Natural killer cell (primary cell): Measurements from ENCODE around the gene TMEM212. TPM values are rescaled to one million over a fixed set of nuclear protein-coding genes. Genes with fewer than 3 reads are reported as not detected.

ENCODE experiments used
- ATAC-seq, 3 donors: fragments of 150-1000 bp in 2 of 3; fragments of 200-7000 bp in 1 of 3; cut with Tn5 transposase; 1 replicate in 1 of 3; 2 replicates in 2 of 3; pipeline ENCODE4 v1.10.0; 2021; ENCODE audit warnings: mild to moderate bottlenecking in 2 of 3, moderate library complexity in 2 of 3
- DNase-seq, 2 donors: peaks; one replicate each; pipeline versions ENCODE4 v3.0.0 to v3.0.0-alpha.2; 2013 to 2021; ENCODE audit warnings: mixed read lengths in 1 of 2
- H3K27ac ChIP-seq: one replicate; pipeline ENCODE4 v1.5.1; 2013; ENCODE audit warnings: mild to moderate bottlenecking, low read length
- H3K27me3 ChIP-seq: one replicate; pipeline ENCODE4 v1.6.1; 2013; ENCODE audit warnings: low read length; ENCODE audit not compliant: control insufficient read depth, insufficient read depth
- H3K36me3 ChIP-seq: one replicate; pipeline ENCODE4 v1.6.1; 2013; ENCODE audit warnings: low read length; ENCODE audit not compliant: control insufficient read depth, insufficient read depth
- H3K4me1 ChIP-seq: one replicate; pipeline ENCODE4 v1.6.1; 2013; ENCODE audit warnings: low read length; ENCODE audit not compliant: control insufficient read depth, insufficient read depth
- H3K4me3 ChIP-seq: one replicate; pipeline ENCODE4 v1.5.1; 2013; ENCODE audit warnings: low read length
- H3K9me3 ChIP-seq: one replicate; pipeline ENCODE4 v1.6.1; 2013; ENCODE audit warnings: low read length; ENCODE audit not compliant: control insufficient read depth, insufficient read depth
- H3K27ac Mint-ChIP-seq, 2 donors: one replicate each; pipeline ENCODE4 v1.8.0; 2022; ENCODE audit warnings: mild to moderate bottlenecking in 2 of 2, mixed read lengths in 2 of 2, moderate library complexity in 1 of 2
- H3K27me3 Mint-ChIP-seq, 2 donors: one replicate each; pipeline ENCODE4 v1.8.0; 2022; ENCODE audit warnings: low read depth in 2 of 2, mixed read lengths in 2 of 2
- H3K36me3 Mint-ChIP-seq: one replicate; pipeline ENCODE4 v1.8.0; 2022; ENCODE audit warnings: mixed read lengths
- H3K4me1 Mint-ChIP-seq, 2 donors: one replicate each; pipeline ENCODE4 v1.8.0; 2022; ENCODE audit warnings: mixed read lengths in 2 of 2
- H3K4me3 Mint-ChIP-seq: one replicate; pipeline ENCODE4 v1.8.0; 2022; ENCODE audit warnings: mild to moderate bottlenecking, moderate library complexity, mixed read lengths
- H3K9me3 Mint-ChIP-seq, 2 donors: one replicate each; pipeline ENCODE4 v1.8.0; 2022; ENCODE audit warnings: mixed read lengths in 2 of 2
- CTCF ChIP-seq: fragments of 200-600 bp; IDR thresholded peaks from one replicate; pipeline ENCODE4 v1.8.0; 2022; ENCODE audit warnings: antibody characterized with exemption
- WGBS: methylation state at CpG from one replicate; pipeline ENCODE4 v1.1.7; 2013; ENCODE audit warnings: missing lambda C conversion rate; ENCODE audit not compliant: insufficient coverage; 5-methylcytosine and 5-hydroxymethylcytosine counted together
- intact Hi-C: fragments of 100-400 bp; cut with micrococcal nuclease; formaldehyde crosslinking; loops from one replicate; pipeline ENCODE4 v1.14.2; 2022
- total RNA-seq, 4 donors: library from RNA; stranded (reverse); fragments of 120-200 nt in 1 of 4; gene quantifications; one replicate each; pipeline versions ENCODE4 v1.2.3 to v1.2.4, GENCODE V29; 2013 to 2022

Gene TMEM212
- total RNA-seq, 3 donors from 2014 or later (not counting 1 experiment from before 2014, with no cell fraction given) = not detected

GRCh38 chr3:171906951-171907676 is 64.0 kb downstream of the TMEM212 start:
- H3K27me3 Mint-ChIP-seq = no peaks in the 10 kb centered on the region
- H3K9me3 ChIP-seq = no peaks in the 10 kb centered on the region
- H3K4me3 ChIP-seq = no peak overlapping the region
- H3K27ac ChIP-seq = no peak overlapping the region
- H3K4me1 Mint-ChIP-seq = peaks cover under 1 to 2% of the 10 kb centered on the region in 2 donors
- ATAC-seq (no peak), DNase-seq (no peak)
- H3K27ac Mint-ChIP-seq = no peak overlapping the region
- no peaks in the 10 kb centered on the region for H3K4me1 ChIP-seq
- 95% methylated on average over 33 of the region's 33 CpGs for WGBS
- H3K9me3 Mint-ChIP-seq = no peaks in the 10 kb centered on the region
- H3K4me3 Mint-ChIP-seq = no peak overlapping the region
- no peak for TF ChIP-seq CTCF
- H3K27me3 ChIP-seq = no peaks in the 10 kb centered on the region
- intact Hi-C loops = no loop called here
- H3K36me3 ChIP-seq = no peaks in the 10 kb centered on the region
- no peaks in the 10 kb centered on the region for H3K36me3 Mint-ChIP-seq

DNA sequence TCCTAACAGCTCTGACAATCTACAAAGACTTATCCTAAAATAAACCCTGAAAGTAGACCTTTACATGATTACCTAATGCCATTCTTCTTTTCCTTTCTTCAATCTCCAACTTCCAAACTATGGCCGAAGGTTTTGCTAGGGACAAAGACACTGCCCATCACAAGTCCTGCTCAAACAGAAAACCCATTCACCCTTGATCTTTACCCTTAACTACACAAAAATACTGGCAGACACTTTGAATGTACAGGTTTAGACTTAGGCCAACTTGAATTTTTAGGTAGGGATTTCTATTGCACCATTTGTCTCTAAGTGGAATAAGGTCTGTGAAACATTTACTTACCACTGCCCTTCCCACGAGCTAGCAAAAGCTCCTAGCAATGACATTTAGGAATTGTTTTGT is 64.6 kb downstream of the TMEM212 start:
- Mint-ChIP-seq H3K27me3 (no peaks in the 10 kb centered on the region), H3K9me3 (no peaks in the 10 kb centered on the region), H3K36me3 (no peaks in the 10 kb centered on the region), H3K4me1 (no peaks in the 10 kb centered on the region), H3K4me3 (no peak overlapping the region), H3K27ac (no peak overlapping the region)
- H3K4me3 ChIP-seq = no peak overlapping the region
- ATAC-seq (no peak), DNase-seq (no peak)
- H3K27me3 ChIP-seq = no peaks in the 10 kb centered on the region
- no peak overlapping the region for H3K27ac ChIP-seq
- no peak for TF ChIP-seq CTCF
- H3K9me3 ChIP-seq = no peaks in the 10 kb centered on the region
- 87% methylated on average over 1 of the region's 2 CpGs for WGBS
- H3K36me3 ChIP-seq = no peaks in the 10 kb centered on the region
- intact Hi-C loops = no loop called here
- H3K4me1 ChIP-seq = no peaks in the 10 kb centered on the region

DNA sequence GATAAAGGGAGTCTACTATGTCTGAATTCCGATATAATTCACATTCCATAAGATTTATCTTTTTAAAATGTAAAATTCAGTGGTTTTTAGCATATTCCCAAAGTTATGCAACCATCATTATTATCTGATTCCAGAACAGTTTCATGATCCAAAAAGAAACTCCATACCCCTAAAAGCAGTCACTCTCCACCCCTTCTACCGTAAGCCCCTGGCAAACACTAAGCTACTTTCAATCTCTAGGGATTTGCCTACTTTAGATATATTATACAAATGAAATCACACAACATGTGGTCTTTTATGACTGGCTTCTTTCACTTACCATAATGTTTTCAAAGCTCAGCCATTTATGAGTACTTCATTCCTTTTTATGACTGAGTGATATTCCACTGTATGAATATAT is 65.6 kb downstream of the TMEM212 start:
- no peak for ATAC-seq
- Histone ChIP-seq H3K4me3 (no peak overlapping the region), H3K9me3 (no peaks in the 10 kb centered on the region), H3K27ac (no peak overlapping the region), H3K4me1 (no peaks in the 10 kb centered on the region), H3K27me3 (no peaks in the 10 kb centered on the region), H3K36me3 (no peaks in the 10 kb centered on the region)
- no peak for DNase-seq
- intact Hi-C loops = no loop called here
- Mint-ChIP-seq H3K27ac (no peak overlapping the region), H3K36me3 (no peaks in the 10 kb centered on the region), H3K4me3 (no peak overlapping the region), H3K9me3 (no peaks in the 10 kb centered on the region), H3K27me3 (no peaks in the 10 kb centered on the region), H3K4me1 (no peaks in the 10 kb centered on the region)
- TF ChIP-seq CTCF = no peak
- 93% methylated on average over 1 of the region's 2 CpGs for WGBS

Other genes starting within 250 kb of the TMEM212 start
- gene PLD1, start 32.9 kb upstream of the TMEM212 start, total RNA-seq = 10 to 100 TPM; 13.2 to 26.3 (median 17.1) TPM
- 100 to 1,000 TPM; 154 to 214 (median 206) TPM for gene FNDC3B, start 196.2 kb downstream of the TMEM212 start, total RNA-seq